CD4-positive, CD25-positive, alpha-beta regulatory T cell (primary cell): ENCODE data around the gene L2HGDH. TPM values are rescaled to one million over a fixed set of nuclear protein-coding genes. Genes with fewer than 3 reads are reported as not detected.

Source experiments
- ATAC-seq, 2 donors: fragments of 150-1000 bp; cut with Tn5 transposase; one replicate each; pipeline ENCODE4 v1.10.0; 2021; ENCODE audit warnings: low read depth in 2 of 2, moderate number of reproducible peaks in 2 of 2, moderate library complexity in 1 of 2
- DNase-seq, 3 donors: peaks; one replicate each; pipeline versions ENCODE4 v3.0.0 to v3.0.0-alpha.2; 2012 to 2022; ENCODE audit warnings: mixed read lengths in 1 of 3
- H3K27ac ChIP-seq: one replicate; pipeline ENCODE4 v1.7.0; 2013; ENCODE audit warnings: mild to moderate bottlenecking, low read length; ENCODE audit not compliant: insufficient read depth, poor library complexity, severe bottlenecking
- H3K27me3 ChIP-seq: one replicate; pipeline ENCODE4 v1.7.0; 2013; ENCODE audit warnings: low read length; ENCODE audit not compliant: control insufficient read depth, insufficient read depth
- H3K36me3 ChIP-seq: one replicate; pipeline ENCODE4 v1.7.0; 2013; ENCODE audit warnings: mild to moderate bottlenecking, low read length, moderate library complexity; ENCODE audit not compliant: control insufficient read depth, insufficient read depth
- H3K4me1 ChIP-seq: 2 replicates; pipeline ENCODE4 v1.7.0; 2013; ENCODE audit warnings: mild to moderate bottlenecking, low read length; ENCODE audit not compliant: insufficient read depth, control insufficient read depth, poor library complexity, severe bottlenecking
- H3K4me3 ChIP-seq: one replicate; pipeline ENCODE4 v1.7.0; 2013; ENCODE audit warnings: low read depth, mild to moderate bottlenecking, low read length, moderate library complexity
- H3K9me3 ChIP-seq, 2 experiments: 1 replicate in 1 of 2; 2 replicates in 1 of 2; pipeline ENCODE4 v1.7.0; 2013; ENCODE audit warnings: low read length in 2 of 2, mild to moderate bottlenecking in 1 of 2, moderate library complexity in 1 of 2; ENCODE audit not compliant: control insufficient read depth in 2 of 2
- H3K27ac Mint-ChIP-seq, 3 donors: one replicate each; pipeline ENCODE4 v1.8.0; 2020 to 2022; ENCODE audit warnings: mild to moderate bottlenecking in 3 of 3, mixed read lengths in 3 of 3, moderate library complexity in 2 of 3
- H3K27me3 Mint-ChIP-seq: one replicate; pipeline ENCODE4 v1.8.0; 2022; ENCODE audit warnings: mild to moderate bottlenecking, mixed read lengths
- H3K36me3 Mint-ChIP-seq: one replicate; pipeline ENCODE4 v1.8.0; 2020; ENCODE audit warnings: mixed read lengths
- H3K4me1 Mint-ChIP-seq, 4 donors: one replicate each; pipeline ENCODE4 v1.8.0; 2020 to 2022; ENCODE audit warnings: mixed read lengths in 4 of 4, mild to moderate bottlenecking in 1 of 4
- H3K4me3 Mint-ChIP-seq, 4 donors: one replicate each; pipeline ENCODE4 v1.8.0; 2020 to 2022; ENCODE audit warnings: mild to moderate bottlenecking in 4 of 4, mixed read lengths in 4 of 4, moderate library complexity in 3 of 4
- H3K9me3 Mint-ChIP-seq, 7 donors: one replicate each; pipeline ENCODE4 v1.8.0; 2020 to 2022; ENCODE audit warnings: mixed read lengths in 7 of 7, mild to moderate bottlenecking in 3 of 7, moderate library complexity in 2 of 7
- polyA plus RNA-seq, 4 donors: library from polyadenylated mRNA; unstranded; fragments of 300-500 nt; fragmentation: Illumina TruSeq; gene quantifications; one replicate each; pipeline ENCODE4 v1.2.3, GENCODE V29; 2021
- total RNA-seq: library from RNA; stranded (reverse); gene quantifications from one replicate; pipeline ENCODE4 v1.2.3, GENCODE V29; 2022

L2HGDH gene
- total and polyA plus RNA-seq, 5 donors from 2014 or later: 2.2 to 3.7 (median 3.2) TPM

GRCh38 chr14:50355692-50356091, 43.7 kb upstream of the L2HGDH start:
- no peak overlapping the region for H3K27ac Mint-ChIP-seq
- H3K9me3 Mint-ChIP-seq: peaks cover 0 to 3% (median 0%) of the 10 kb centered on the region in 7 donors
- peaks cover 38% of the 10 kb centered on the region for H3K36me3 Mint-ChIP-seq

GRCh38 chr14:50354527-50354926, 42.5 kb upstream of the L2HGDH start:
- no peak overlapping the region for H3K27ac Mint-ChIP-seq
- H3K27ac ChIP-seq: no peak overlapping the region
- H3K36me3 ChIP-seq: peaks cover 14% of the 10 kb centered on the region
- ATAC-seq (no peak), DNase-seq (no peak)
- no peak overlapping the region for H3K4me3 ChIP-seq
- peaks cover 38% of the 10 kb centered on the region for H3K36me3 Mint-ChIP-seq
- H3K27me3 ChIP-seq: no peaks in the 10 kb centered on the region
- H3K9me3 ChIP-seq: no peaks in the 10 kb centered on the region
- no peaks in the 10 kb centered on the region for H3K4me1 ChIP-seq
- peaks cover 0 to 15% (median 11%) of the 10 kb centered on the region in 4 donors for H3K4me1 Mint-ChIP-seq
- no peak overlapping the region for H3K4me3 Mint-ChIP-seq
- H3K9me3 Mint-ChIP-seq: peaks cover 0 to 3% (median 0%) of the 10 kb centered on the region in 7 donors
- no peaks in the 10 kb centered on the region for H3K27me3 Mint-ChIP-seq

More at GRCh38 chr14:50355692-50356091, 43.7 kb upstream of the L2HGDH start:
- Mint-ChIP-seq H3K4me1 (peaks cover 5 to 22% (median 13%) of the 10 kb centered on the region in 4 donors), H3K27me3 (no peaks in the 10 kb centered on the region), H3K4me3 (no peak overlapping the region)
- ATAC-seq (no peak), DNase-seq (no peak)
- H3K4me3 ChIP-seq: no peak overlapping the region
- no peaks in the 10 kb centered on the region for H3K4me1 ChIP-seq
- H3K27ac ChIP-seq: no peak overlapping the region
- no peaks in the 10 kb centered on the region for H3K9me3 ChIP-seq
- H3K27me3 ChIP-seq: no peaks in the 10 kb centered on the region
- H3K36me3 ChIP-seq: peaks cover 14% of the 10 kb centered on the region

- H3K4me3 ChIP-seq: no peak overlapping the region
- peaks cover 12% of the 10 kb centered on the region for H3K36me3 ChIP-seq
- H3K4me1 Mint-ChIP-seq: peaks cover 0 to 15% (median 11%) of the 10 kb centered on the region in 4 donors
- H3K27me3 ChIP-seq: no peaks in the 10 kb centered on the region
- no peak overlapping the region for H3K4me3 Mint-ChIP-seq
- no peak for DNase-seq
- peaks cover 31% of the 10 kb centered on the region for H3K36me3 Mint-ChIP-seq
- H3K9me3 ChIP-seq: no peaks in the 10 kb centered on the region
- no peak for ATAC-seq
- H3K9me3 Mint-ChIP-seq: peaks cover 0 to 3% (median 0%) of the 10 kb centered on the region in 7 donors
- peak overlapping the region in 1 of 3 donors; percentile 47 for H3K27ac Mint-ChIP-seq
- no peak overlapping the region for H3K27ac ChIP-seq
- no peaks in the 10 kb centered on the region for H3K4me1 ChIP-seq
- H3K27me3 Mint-ChIP-seq: no peaks in the 10 kb centered on the region
Measured at GRCh38 chr14:50353126-50353525, 41.1 kb upstream of the L2HGDH start.

GRCh38 chr14:50352584-50352983, 40.6 kb upstream of the L2HGDH start:
- Histone ChIP-seq H3K36me3 (peaks cover 7% of the 10 kb centered on the region), H3K4me3 (no peak overlapping the region), H3K9me3 (no peaks in the 10 kb centered on the region), H3K27me3 (no peaks in the 10 kb centered on the region), H3K4me1 (no peaks in the 10 kb centered on the region), H3K27ac (no peak overlapping the region)
- ATAC-seq (no peak), DNase-seq (no peak)
- peak overlapping the region in 1 of 3 donors; percentile 47 for H3K27ac Mint-ChIP-seq
- no peak overlapping the region for H3K4me3 Mint-ChIP-seq
- H3K27me3 Mint-ChIP-seq: no peaks in the 10 kb centered on the region
- peaks cover 0 to 3% (median 0%) of the 10 kb centered on the region in 7 donors for H3K9me3 Mint-ChIP-seq
- H3K36me3 Mint-ChIP-seq: peaks cover 27% of the 10 kb centered on the region
- H3K4me1 Mint-ChIP-seq: peaks cover 0 to 16% (median 11%) of the 10 kb centered on the region in 4 donors

- H3K27ac Mint-ChIP-seq: no peak overlapping the region
- H3K36me3 Mint-ChIP-seq: peaks cover 13% of the 10 kb centered on the region
- ATAC-seq: no peak
- H3K4me1 Mint-ChIP-seq: peaks cover 0 to 11% (median 2%) of the 10 kb centered on the region in 4 donors
- Histone ChIP-seq H3K9me3 (no peaks in the 10 kb centered on the region), H3K27ac (no peak overlapping the region), H3K4me1 (no peaks in the 10 kb centered on the region), H3K36me3 (no peaks in the 10 kb centered on the region), H3K4me3 (no peak overlapping the region), H3K27me3 (no peaks in the 10 kb centered on the region)
- H3K9me3 Mint-ChIP-seq: peaks cover 0 to 1% (median 0%) of the 10 kb centered on the region in 7 donors
- no peak for DNase-seq
- no peaks in the 10 kb centered on the region for H3K27me3 Mint-ChIP-seq
- no peak overlapping the region for H3K4me3 Mint-ChIP-seq
Measured at GRCh38 chr14:50350975-50351374, 38.9 kb upstream of the L2HGDH start.

- Histone ChIP-seq H3K4me1 (no peaks in the 10 kb centered on the region), H3K27me3 (no peaks in the 10 kb centered on the region), H3K4me3 (no peak overlapping the region), H3K27ac (no peak overlapping the region), H3K9me3 (no peaks in the 10 kb centered on the region), H3K36me3 (no peaks in the 10 kb centered on the region)
- no peak for DNase-seq
- no peak overlapping the region for H3K4me3 Mint-ChIP-seq
- ATAC-seq: no peak
- peaks cover 0 to 1% (median 0%) of the 10 kb centered on the region in 7 donors for H3K9me3 Mint-ChIP-seq
- no peak overlapping the region for H3K27ac Mint-ChIP-seq
- H3K36me3 Mint-ChIP-seq: peaks cover 6% of the 10 kb centered on the region
- no peaks in the 10 kb centered on the region for H3K27me3 Mint-ChIP-seq
- H3K4me1 Mint-ChIP-seq: peaks cover 0 to 10% (median 6%) of the 10 kb centered on the region in 4 donors
Measured at GRCh38 chr14:50348933-50349332, 36.9 kb upstream of the L2HGDH start.

- H3K4me1 ChIP-seq: no peaks in the 10 kb centered on the region
- no peaks in the 10 kb centered on the region for H3K36me3 ChIP-seq
- ATAC-seq (no peak), DNase-seq (no peak)
- H3K27me3 ChIP-seq: no peaks in the 10 kb centered on the region
- no peaks in the 10 kb centered on the region for H3K9me3 ChIP-seq
- Mint-ChIP-seq H3K4me1 (peaks cover 0 to 19% (median 11%) of the 10 kb centered on the region in 4 donors), H3K9me3 (peaks cover 0 to 1% (median 0%) of the 10 kb centered on the region in 7 donors), H3K27ac (peak overlapping the region in 1 of 3 donors; percentile 58), H3K27me3 (no peaks in the 10 kb centered on the region), H3K4me3 (no peak overlapping the region), H3K36me3 (peaks cover 6% of the 10 kb centered on the region)
- H3K27ac ChIP-seq: no peak overlapping the region
- H3K4me3 ChIP-seq: no peak overlapping the region
Measured at GRCh38 chr14:50347521-50347920, 35.5 kb upstream of the L2HGDH start.

GRCh38 chr14:50345846-50346422, 33.9 kb upstream of the L2HGDH start:
- H3K27ac Mint-ChIP-seq: peak overlapping the region in 1 of 3 donors; percentile 15
- H3K4me3 ChIP-seq: no peak overlapping the region
- no peaks in the 10 kb centered on the region for H3K27me3 ChIP-seq
- H3K4me1 Mint-ChIP-seq: peaks cover 0 to 19% (median 12%) of the 10 kb centered on the region in 4 donors
- no peak overlapping the region for H3K4me3 Mint-ChIP-seq
- no peak overlapping the region for H3K27ac ChIP-seq
- peaks cover 0 to 1% (median 0%) of the 10 kb centered on the region in 7 donors for H3K9me3 Mint-ChIP-seq
- no peaks in the 10 kb centered on the region for H3K4me1 ChIP-seq
- no peaks in the 10 kb centered on the region for H3K9me3 ChIP-seq
- peaks cover 6% of the 10 kb centered on the region for H3K36me3 Mint-ChIP-seq
- no peak for DNase-seq
- no peaks in the 10 kb centered on the region for H3K27me3 Mint-ChIP-seq
- peaks cover under 1% of the 10 kb centered on the region for H3K36me3 ChIP-seq
- no peak for ATAC-seq
